ENCODE data around the gene KCNIP3. TPM values are rescaled to one million over a fixed set of nuclear protein-coding genes. Genes with fewer than 3 reads are reported as not detected.

The KCNIP3 gene
- total RNA-seq, 2 donors from 2014 or later, result 12.5 to 22.1 TPM

GRCh38 chr2:95328358-95329125 lies 31.4 kb downstream of the KCNIP3 start:
- no peaks in the 10 kb centered on the region for H3K9me3 ChIP-seq
- no peak overlapping the region for H3K27ac ChIP-seq
- TF ChIP-seq, protein P1, sequence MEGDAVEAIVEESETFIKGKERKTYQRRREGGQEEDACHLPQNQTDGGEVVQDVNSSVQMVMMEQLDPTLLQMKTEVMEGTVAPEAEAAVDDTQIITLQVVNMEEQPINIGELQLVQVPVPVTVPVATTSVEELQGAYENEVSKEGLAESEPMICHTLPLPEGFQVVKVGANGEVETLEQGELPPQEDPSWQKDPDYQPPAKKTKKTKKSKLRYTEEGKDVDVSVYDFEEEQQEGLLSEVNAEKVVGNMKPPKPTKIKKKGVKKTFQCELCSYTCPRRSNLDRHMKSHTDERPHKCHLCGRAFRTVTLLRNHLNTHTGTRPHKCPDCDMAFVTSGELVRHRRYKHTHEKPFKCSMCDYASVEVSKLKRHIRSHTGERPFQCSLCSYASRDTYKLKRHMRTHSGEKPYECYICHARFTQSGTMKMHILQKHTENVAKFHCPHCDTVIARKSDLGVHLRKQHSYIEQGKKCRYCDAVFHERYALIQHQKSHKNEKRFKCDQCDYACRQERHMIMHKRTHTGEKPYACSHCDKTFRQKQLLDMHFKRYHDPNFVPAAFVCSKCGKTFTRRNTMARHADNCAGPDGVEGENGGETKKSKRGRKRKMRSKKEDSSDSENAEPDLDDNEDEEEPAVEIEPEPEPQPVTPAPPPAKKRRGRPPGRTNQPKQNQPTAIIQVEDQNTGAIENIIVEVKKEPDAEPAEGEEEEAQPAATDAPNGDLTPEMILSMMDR (IDR thresholded peaks at IDR 0.05), result no peak
- H3K36me3 ChIP-seq, result no peaks in the 10 kb centered on the region
- H3K4me1 ChIP-seq (ENCODE audit: control insufficient read depth in 1 of 2, low read depth in 2 of 2), result no peaks in the 10 kb centered on the region
- ATAC-seq (ENCODE audit: insufficient number of reproducible peaks, low FRiP score, low read depth), result no peak
- H3K4me3 ChIP-seq, result no peak overlapping the region
- DNase-seq (ENCODE audit: low spot score), result no peak
- H3K27me3 ChIP-seq (replicated peaks; ENCODE audit: insufficient read depth), result no peaks in the 10 kb centered on the region

GRCh38 chr2:95329401-95329800 lies 32.3 kb downstream of the KCNIP3 start:
- TF ChIP-seq, protein P1 (IDR thresholded peaks at IDR 0.05), result no peak
- H3K4me3 ChIP-seq, result no peak overlapping the region
- no peak for ATAC-seq (ENCODE audit: insufficient number of reproducible peaks, low FRiP score, low read depth)

DNA sequence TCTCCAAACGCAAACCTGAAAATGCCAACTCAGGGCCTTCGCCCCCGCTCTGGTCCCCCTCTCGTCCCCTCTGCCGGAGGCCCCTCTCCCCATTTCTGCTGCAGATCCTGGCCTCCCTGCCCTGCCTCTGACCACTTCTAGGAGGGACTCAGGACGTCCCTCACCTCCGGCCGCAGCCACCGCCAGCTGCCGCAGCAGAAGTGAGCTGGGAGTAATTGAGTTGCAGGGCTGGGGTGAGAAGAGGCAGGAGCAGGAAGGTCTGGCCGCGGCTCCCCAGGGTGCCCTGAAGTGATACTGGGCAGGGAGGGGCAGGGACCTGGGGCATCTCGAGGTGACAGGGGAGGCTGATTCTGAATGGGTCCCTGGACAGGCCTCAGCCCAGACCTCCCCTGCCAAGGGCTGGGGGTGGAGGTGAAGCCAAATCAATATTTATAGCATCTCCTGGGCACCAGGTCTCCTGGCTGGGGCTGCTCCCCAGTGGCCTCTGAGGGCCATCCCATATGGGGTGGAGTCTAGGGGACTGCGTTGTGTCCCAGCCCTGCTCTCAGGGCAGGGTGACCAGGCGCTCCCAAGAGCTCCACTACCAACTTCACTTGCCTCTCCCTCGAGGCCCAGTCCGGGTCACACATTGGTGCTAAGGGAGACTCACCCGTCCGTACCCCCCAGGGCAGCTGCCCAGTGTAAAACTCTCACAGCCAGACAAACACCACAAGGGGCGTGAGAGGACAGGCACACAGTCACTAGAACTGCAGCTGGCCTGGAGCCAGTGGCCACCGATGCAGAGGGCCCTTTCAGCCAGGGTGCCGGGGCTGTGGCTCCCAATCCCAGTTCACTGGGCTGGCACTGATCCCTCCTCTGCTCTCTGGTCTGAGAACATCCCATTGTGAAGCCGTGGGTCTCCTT lies 33.0 kb downstream of the KCNIP3 start:
- DNase-seq (ENCODE audit: low spot score) (no peak), ATAC-seq (ENCODE audit: insufficient number of reproducible peaks, low FRiP score, low read depth) (no peak)
- Histone ChIP-seq H3K27ac (no peak overlapping the region), H3K27me3 (replicated peaks; ENCODE audit: insufficient read depth) (no peaks in the 10 kb centered on the region), H3K4me3 (no peak overlapping the region), H3K9me3 (no peaks in the 10 kb centered on the region), H3K36me3 (no peaks in the 10 kb centered on the region), H3K4me1 (ENCODE audit: control insufficient read depth in 1 of 2, low read depth in 2 of 2) (no peaks in the 10 kb centered on the region)
- TF ChIP-seq, protein P1 (IDR thresholded peaks at IDR 0.05), result no peak

More at GRCh38 chr2:95329401-95329800, 32.3 kb downstream of the KCNIP3 start:
- H3K27ac ChIP-seq, result no peak overlapping the region
- H3K9me3 ChIP-seq, result no peaks in the 10 kb centered on the region
- no peak for DNase-seq (ENCODE audit: low spot score)
- no peaks in the 10 kb centered on the region for H3K36me3 ChIP-seq
- H3K27me3 ChIP-seq (replicated peaks; ENCODE audit: insufficient read depth), result no peaks in the 10 kb centered on the region
- no peaks in the 10 kb centered on the region for H3K4me1 ChIP-seq (ENCODE audit: control insufficient read depth in 1 of 2, low read depth in 2 of 2)

GRCh38 chr2:95330794-95331338 lies 33.7 kb downstream of the KCNIP3 start:
- Histone ChIP-seq H3K9me3 (no peaks in the 10 kb centered on the region), H3K27ac (no peak overlapping the region), H3K4me1 (ENCODE audit: control insufficient read depth in 1 of 2, low read depth in 2 of 2) (no peaks in the 10 kb centered on the region), H3K4me3 (no peak overlapping the region), H3K27me3 (replicated peaks; ENCODE audit: insufficient read depth) (no peaks in the 10 kb centered on the region), H3K36me3 (no peaks in the 10 kb centered on the region)
- TF ChIP-seq, protein P1 (IDR thresholded peaks at IDR 0.05), result no peak
- no peak for DNase-seq (ENCODE audit: low spot score)
- ATAC-seq (ENCODE audit: insufficient number of reproducible peaks, low FRiP score, low read depth), result no peak

- Histone ChIP-seq H3K4me1 (ENCODE audit: control insufficient read depth in 1 of 2, low read depth in 2 of 2) (no peaks in the 10 kb centered on the region), H3K27ac (no peak overlapping the region), H3K4me3 (no peak overlapping the region), H3K27me3 (replicated peaks; ENCODE audit: insufficient read depth) (no peaks in the 10 kb centered on the region), H3K9me3 (no peaks in the 10 kb centered on the region), H3K36me3 (no peaks in the 10 kb centered on the region)
- TF ChIP-seq, protein P1 (IDR thresholded peaks at IDR 0.05), result no peak
- ATAC-seq (ENCODE audit: insufficient number of reproducible peaks, low FRiP score, low read depth) (no peak), DNase-seq (ENCODE audit: low spot score) (no peak)
Measured at GRCh38 chr2:95331606-95332005, 34.5 kb downstream of the KCNIP3 start.

Data from thoracic aorta (tissue), 2 donors.